Measurements from ENCODE around the gene FAM219A.

DNA sequence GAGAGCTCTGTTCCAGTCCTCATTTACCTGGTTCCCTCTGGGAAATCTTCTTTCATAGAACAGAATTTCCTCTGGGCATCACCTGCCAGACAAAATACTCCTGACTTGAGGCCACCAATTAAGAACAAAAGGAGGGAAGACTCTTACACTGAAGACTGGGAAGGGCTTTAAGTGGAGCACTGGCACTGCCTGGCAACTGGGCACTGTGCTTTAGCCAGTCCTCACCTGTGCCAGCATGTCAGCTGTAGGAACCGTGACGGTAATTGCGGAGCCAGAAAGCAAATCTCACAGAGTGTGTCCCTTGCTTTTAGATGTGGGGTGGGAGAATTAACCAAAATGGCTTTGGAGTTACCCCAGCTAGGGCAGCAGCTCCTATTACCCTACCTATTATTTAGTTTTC, 40.6 kb downstream of the FAM219A start:
- TF ChIP-seq CTCF (IDR thresholded peaks at IDR 0.05) (no peak), POLR2AphosphoS5 (IDR thresholded peaks at IDR 0.05) (no peak)

Measured in prostate gland (tissue), 2 donors.